GM19468 (cell line): ENCODE data around the gene PRDM7.
"Not testable (repeated sequence)": the region's sequence is repeated elsewhere in the genome, so short reads cannot be mapped to it uniquely, and the experiment has no call there.

Source experiments
- ATAC-seq: cut with Tn5 transposase; IDR thresholded peaks from one replicate; pipeline ENCODE4 v1.9.1; 2021; ENCODE audit warnings: mild to moderate bottlenecking, moderate library complexity, moderate number of reproducible peaks; ENCODE audit not compliant: unreplicated experiment; ENCODE audit errors: extremely low read depth

The PRDM7 gene

DNA sequence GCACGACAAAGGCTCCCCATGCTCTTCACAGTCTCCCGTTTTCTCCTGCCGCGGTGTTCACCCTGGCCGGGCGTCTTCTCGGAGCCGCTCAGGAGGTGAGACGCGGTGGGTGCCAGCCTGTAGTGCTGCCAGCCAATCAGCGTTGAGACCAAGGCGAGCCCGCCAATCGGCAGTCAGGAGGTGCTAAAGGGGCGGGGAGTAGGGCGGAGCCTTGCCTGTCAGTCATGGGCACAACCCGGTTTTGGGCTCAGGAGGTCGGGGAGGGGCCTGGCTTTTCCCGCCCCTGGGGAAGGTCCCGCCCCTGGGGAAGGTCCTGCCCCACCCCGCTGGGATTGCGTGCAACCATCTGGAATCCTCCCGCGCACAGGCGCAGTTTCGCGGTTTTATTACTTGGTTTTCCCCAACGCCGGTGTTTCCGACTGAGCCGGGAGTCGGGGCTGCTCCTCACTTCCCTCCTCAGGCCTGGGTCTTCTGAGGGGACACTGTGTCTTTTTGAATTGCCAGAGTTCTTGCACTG lies at the start of gene PRDM7:
Gene PRDM7, minus strand, starts transcription at position 92 of the 517 bp plus-strand sequence. CDS start 1,421 bp downstream, outside the sequence.
- peak; percentile 87 for ATAC-seq

DNA sequence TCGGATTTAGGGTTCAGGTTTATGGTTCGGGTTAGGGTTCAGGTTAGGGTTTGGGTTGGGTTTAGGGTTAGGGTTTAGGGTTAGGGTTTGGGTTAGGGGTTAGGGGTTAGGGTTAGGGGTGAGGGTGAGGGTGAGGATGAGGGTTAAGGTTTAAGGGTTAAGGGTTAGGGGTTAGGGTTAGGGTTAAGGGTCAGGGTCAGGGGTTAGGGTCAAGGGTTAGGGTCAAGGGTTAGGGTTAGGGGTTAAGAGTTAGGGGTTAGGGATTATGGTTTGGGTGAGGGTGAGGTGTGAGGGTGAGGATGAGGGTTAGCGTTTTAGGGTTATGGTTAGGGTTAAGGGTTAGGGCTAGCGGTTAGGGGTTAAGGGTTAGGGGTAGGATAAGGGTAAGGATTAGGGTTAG lies 44.7 kb upstream of the PRDM7 start:
- ATAC-seq, result not testable (repeated sequence)

DNA sequence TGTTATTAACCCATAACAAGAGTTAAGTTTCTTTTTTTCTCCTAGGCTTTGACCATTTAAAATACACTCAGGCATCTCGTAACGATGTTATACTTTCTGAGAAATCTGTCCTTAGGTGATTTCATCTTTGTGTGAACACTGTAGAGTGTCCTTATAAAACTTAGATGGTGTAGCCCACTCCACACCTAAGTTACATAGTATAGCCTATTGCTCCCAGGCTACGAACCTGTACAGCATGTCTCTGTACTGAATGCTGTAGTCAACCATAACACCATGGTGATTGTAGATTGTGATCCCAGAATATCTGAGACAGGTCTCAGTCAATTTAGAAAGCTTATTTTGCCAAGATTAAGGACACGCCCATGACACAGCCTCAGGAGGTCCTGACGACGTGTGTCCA lies 30.5 kb upstream of the PRDM7 start:
- ATAC-seq, result not testable (repeated sequence)

DNA sequence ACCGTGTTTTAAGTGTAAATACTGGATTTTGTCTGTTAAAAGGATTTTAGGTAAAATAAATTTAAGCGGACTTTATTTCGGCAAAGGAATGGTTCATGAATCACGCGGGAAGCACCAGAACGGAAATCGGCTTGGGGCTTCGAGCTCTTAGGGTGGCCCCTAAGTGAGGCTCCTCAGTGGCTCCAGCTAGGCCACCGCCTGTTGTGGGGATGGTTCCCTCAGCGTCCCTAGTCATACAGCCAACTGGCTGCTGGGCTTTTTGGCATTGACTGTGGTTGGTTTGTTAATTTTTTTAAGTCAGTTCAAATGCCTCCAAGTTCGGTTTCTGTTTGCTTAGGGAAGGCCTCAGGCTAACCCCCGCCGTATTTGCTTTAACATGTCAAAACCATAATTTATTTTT lies 29.9 kb upstream of the PRDM7 start:
- not testable (repeated sequence) for ATAC-seq

DNA sequence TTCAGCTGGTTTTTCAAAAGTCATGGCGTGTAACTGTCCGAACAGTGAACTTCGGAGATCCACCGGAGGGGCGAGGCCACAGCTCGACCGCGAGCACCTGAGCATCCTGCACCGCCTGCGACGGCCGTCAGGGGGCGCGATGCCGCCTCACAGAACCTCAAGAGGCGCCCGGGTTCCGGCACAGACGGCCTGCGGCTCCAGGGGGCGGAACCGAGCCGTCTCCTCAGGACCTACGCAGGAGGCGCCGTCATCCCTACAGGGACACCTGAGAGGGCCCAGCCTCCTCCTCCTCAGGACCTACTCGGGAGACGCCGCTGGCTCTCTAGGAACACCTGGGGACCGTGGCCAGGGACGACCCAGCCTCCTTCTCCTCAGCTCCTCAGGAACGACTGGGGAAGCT lies 29.1 kb upstream of the PRDM7 start:
- not testable (repeated sequence) for ATAC-seq

DNA sequence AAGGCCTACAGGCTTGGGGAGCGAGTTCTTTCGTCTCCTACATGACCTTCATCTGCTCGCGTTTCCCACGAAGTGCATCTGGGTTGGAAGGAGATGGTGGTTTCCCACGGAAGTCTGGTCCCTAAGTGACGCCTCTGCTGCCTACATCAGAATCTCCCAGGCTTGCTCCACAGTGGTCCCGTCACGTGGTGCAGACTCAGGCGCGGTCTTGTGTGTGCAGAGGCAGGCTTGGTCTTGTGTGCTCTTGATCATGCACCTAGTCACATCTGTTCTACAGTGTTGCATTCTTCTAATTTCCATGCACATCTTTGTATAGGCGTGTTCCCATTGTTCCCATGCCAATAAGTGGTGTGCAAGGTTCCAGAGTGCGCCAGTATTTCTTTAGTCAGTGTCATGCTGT lies 27.6 kb upstream of the PRDM7 start:
- ATAC-seq, result not testable (repeated sequence)

DNA sequence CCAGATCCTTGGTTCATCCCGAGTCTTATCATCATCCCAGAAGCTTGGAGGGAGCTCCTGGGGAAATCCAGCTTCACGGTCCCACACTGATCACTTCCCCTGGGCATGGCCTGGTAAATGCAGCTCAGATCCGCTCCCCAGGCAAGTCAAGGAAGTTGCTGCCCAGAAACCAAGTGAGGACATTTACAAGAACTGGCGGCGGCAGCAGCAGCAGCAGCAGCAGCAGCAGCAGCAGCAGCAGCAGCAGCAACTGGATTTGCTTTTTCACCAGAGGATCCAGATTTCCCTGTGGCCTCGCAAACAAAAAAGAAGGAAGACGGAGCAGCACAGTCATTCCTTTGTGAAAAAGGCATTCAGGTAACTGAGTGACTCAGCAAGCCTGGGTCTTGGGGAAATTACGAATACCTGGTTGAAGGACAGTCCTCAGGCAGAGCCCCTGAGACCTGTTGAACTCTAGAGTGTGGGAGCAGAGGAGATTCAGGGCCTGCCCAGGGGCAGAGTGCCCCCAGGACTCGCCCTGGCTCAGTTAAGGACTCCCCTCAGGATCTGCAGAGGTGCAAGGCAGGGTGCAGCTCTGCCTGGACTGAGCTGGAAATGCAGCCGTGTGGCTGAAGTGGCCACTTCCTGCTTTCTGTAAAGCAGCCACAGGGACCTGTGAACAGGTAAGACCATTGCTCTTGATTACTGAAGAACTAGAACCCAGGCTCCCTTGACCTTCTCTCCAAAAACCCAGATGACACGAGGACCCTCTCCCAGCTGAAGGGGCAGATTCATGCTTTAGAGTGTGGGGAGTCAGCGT lies 25.2 kb upstream of the PRDM7 start:
- not testable (repeated sequence) for ATAC-seq

DNA sequence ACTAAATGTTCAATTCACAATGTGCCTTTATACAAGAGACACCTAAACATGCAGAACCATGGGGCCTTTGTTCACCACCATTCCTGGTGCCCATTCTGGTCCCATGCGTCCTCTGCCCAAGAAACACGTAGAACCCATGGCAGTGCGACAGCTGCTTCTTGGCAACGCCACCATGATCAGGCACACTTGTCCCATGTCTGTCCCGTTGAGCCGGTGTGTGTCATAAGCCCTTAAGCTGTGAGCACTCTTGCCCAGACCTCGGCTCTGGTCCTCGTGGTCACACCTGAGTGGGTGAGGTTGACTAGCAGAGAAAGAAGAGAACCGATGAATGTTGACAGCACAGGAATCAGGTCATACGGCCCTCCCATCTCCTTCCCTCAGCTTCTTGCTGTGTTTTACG lies 24.2 kb upstream of the PRDM7 start:
- not testable (repeated sequence) for ATAC-seq

DNA sequence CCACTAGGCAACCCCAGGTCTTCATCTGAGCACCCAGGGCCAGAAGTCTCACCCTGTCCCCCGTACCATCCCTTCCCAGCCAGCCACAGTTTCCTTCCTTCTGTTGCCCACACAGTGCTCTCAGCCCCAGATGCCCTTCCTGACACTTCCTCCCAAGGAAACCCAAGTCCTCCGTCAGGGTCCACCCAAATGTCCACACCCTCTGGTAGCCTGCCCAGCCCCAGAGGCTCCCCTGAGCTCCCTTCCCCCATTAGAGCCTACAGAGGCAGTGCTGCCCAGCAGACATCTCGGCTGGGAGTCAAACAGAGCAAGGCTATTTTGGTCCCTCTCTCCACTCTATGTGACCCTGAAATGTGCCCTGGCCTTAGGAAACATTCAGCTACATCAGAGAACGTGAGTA lies 23.7 kb upstream of the PRDM7 start:
- not testable (repeated sequence) for ATAC-seq

DNA sequence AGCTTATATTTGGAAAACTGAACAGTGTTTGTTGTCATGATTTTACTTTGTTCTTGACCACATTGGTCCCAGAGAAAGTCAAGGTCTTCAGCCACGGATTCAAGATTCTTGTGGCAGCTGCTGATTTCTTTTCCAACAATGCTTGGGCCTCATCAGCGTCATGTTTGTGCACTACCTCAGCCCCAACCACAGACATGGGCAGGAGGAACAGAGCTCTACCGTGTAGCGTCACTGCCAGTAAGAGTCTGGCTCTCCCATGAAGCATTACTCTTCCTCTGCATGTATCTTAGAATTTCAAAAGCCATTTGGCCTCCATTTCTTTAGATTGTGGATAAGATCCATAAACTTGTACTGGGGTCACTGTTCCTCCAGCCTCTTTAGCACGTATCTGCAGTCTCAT lies 23.1 kb upstream of the PRDM7 start:
- ATAC-seq, result not testable (repeated sequence)

DNA sequence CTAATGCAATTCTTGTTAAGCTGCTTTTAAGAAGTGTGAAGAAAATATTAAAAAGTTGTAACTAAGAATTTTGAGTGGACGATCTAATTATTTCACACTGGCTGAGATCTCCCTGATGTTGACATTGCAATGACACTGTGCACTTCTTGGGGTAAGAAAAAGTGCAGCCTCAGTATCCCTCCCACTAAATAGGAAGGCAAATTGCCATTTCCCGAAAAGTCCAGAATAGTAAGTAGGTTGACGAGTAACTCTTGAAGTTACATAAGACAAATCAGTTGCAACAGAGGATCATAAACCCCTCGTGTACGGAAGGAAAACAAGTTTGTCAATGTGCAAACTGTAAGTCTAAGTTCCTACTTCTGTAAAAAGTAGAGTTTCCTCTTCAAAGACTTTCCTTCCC lies 21.8 kb upstream of the PRDM7 start:
- not testable (repeated sequence) for ATAC-seq

DNA sequence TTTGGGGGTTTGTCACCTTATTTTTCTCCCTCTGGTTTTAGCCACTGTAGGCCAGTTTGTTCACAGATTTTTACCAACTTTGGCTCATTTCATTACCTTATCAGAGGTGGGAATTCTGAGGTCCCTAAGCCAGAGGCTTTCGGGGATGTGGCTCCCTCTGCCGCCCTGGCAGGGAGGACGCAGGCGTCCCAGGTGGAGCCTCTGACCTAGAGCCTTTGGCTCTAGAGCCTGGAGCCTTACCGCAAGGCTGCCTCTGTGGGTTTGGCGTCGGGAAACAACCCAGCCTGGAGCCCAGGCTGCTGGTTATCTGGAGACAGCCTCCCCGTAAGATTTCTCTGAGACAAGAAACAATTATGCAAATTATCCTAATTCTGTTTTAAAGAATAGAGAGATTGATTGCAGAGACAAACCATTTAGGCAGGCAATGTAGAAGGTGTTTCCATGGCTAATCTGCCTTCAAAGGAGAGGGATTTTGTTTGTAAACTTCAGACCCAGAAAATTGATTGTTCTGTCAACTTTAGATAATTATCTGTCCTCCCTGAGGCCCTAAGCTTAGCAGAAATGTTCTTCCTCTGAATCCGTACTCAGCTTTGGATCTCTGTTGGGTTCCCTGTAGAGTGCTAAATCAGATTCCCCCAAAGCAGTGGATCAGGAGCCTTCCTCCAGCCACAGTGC lies 20.0 kb upstream of the PRDM7 start:
- not testable (repeated sequence) for ATAC-seq

DNA sequence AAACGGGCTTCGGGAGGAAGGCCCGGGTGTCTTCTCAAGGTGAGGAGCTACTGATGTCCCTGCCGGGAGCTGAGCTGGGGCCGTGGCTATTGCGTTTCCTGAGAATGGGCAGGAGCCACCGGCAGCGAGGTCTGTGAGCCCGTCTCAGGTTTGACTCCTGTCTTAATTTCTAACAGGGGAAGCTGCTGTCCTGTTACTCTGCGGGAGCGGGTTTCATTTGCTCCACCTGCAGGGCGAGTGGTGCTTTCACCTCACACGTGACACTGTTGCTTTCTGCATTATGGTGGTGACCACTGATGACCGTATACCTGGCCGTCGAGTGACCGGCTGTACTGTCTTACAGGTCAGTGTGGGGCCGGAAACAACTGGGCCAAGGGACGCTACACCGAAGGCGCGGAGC lies 17.7 kb upstream of the PRDM7 start:
- ATAC-seq, result not testable (repeated sequence)

DNA sequence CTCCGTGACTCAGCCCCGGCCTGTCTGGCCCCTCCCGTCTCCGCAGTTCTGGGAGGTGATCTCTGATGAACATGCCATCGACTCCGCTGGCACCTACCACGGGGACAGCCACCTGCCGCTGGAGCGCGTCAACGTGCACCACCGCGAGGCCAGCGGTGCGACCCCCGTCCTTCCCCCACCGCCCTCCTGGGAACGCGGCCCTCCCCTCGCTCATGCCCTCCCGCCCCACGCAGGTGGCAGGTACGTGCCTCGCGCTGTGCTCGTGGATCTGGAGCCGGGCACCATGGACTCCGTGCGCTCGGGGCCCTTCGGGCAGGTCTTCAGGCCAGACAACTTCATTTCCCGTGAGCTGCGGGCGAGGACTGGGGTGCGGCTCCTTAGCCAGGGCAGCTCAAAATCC lies 17.2 kb upstream of the PRDM7 start:
- not testable (repeated sequence) for ATAC-seq

DNA sequence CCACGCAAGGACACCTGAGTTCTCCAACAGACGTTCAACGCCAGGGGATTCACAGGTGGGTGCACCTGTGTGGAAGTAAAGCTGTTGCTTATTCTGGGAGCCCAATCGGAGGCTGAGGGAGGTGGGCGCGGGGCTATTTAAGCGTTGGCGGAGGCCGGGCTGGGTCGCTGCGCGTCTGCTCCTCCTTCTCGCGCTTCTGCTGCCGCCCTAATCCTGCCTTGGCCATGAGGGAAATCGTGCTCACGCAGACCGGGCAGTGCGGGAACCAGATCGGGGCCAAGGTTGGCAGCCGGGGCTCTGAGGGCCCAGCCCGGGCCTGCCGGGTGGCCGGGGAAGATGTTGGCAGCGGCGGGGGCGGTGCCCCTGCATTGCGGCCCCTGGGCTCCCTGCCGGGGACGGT lies 16.7 kb upstream of the PRDM7 start:
- not testable (repeated sequence) for ATAC-seq

DNA sequence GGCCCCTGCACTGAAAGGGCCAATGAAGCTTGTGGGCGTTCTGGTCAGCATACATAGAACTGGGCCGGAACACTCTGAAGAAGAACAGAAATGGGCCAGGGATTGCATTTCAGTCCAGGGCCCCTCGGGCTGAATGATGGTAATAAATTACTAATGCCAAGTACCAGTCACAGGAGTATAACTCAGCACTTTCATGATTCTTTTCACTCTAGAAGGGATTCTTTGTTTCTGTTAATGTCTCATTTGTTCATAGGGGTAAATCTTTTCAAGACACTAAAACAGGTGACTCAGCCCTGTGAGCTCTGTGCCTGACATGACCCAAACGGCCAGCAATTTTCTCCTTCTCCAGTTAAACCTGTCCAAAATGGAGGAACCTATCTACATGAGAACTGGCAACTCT lies 15.7 kb upstream of the PRDM7 start:
- ATAC-seq, result not testable (repeated sequence)

DNA sequence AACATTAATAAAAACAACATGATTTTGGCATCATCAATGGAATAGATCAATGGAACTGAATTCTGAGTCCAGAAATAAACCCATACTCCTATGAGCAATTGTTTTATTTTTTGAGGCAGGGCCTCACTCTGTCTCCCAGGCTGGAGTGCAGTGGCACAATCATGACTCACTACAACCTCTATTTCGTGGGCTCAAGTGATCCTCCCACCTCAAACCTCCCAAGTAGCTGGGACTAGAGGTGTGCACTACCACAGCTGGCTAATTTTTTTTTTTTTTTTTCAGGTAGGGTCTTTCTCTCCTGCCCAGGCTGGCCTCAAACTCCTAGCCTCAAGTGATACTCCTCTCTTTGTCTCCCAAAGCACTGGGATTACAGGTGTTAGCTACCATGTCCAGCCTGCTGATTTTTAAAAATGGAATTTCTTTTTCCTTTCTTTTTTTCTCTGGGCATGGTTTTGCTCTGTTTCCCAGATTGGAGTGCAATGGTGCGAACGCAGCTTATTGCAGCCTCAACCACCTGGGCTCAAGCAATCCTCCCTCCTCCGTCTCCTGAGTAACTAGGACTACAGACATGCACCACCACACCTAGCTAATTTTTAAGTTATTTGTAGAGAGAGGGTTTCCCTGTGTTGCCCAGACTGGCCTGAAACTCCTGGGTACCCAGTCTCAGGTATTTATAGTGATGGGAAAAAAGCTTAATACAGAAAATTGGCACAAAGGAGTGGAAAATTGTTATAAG lies 7.3 kb upstream of the PRDM7 start:
- ATAC-seq, result no peak

DNA sequence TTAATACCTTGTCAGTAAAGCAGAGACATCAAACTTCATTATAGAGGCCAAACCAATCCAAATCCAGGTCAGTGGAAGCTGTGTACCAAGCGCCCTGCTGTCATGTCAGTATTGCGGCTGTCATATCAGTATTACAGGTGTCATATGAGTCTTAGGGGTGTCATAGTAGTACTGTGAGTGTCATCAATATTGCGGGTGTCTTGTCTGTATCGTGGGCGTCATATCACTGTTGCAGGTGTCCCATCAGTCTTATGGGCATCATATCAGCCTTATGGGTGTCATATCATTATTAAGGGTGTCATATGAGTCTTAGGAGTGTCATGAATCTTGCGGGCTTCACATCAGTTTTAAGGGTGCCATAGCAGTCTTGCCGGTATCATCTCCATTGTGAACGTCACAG lies 6.0 kb upstream of the PRDM7 start:
- no peak for ATAC-seq

DNA sequence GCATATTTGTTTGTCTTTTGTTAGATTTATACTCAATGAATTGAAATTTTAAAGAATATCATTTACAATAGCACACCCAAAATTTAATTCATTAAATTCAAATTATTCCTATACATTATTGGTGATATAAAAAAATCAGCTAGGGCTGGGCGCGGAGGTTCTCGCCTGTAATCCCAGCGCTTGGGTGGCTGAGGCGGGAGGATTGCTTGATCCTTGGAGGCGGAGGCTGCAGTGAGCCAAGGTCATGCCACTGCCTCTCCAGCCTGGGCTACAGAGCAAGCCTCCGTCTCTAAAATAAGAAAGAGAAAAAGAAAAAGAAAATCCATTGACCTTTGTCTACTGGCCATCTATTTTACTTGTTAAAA lies 4.5 kb upstream of the PRDM7 start:
- no peak for ATAC-seq

DNA sequence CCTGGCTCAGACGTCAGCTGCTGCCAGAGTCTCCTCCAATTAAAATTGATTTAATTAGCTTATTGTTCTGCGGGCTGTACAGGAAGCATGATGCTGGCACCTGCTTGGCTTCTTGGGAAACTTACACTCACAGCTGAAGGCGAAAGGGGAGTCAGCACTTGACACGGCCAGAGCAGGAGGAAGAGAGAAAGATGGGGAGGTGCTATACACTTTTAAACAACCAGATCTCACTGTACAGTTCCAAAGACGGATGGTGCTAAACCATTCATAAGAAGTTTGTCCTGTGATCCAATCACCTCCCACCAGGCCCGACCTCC lies 1.4 kb upstream of the PRDM7 start:
- no peak for ATAC-seq
